Chondrocyte (in vitro differentiated cells): ENCODE measurements around the gene GBF1. TPM values are rescaled to one million over a fixed set of nuclear protein-coding genes. Genes with fewer than 3 reads are reported as not detected.

ENCODE experiments used
- DNase-seq: peaks from one replicate; pipeline ENCODE4 v3.0.0; 2021; ENCODE audit warnings: mixed read lengths, low spot score
- H3K27ac Mint-ChIP-seq: one replicate; pipeline ENCODE4 v1.8.0; 2021; ENCODE audit warnings: mild to moderate bottlenecking, moderate library complexity, mixed read lengths; ENCODE audit not compliant: unreplicated experiment
- H3K27me3 Mint-ChIP-seq: 2 replicates; pipeline ENCODE4 v1.8.0; 2021; ENCODE audit warnings: low read depth, mixed read lengths
- H3K36me3 Mint-ChIP-seq: 2 replicates; pipeline ENCODE4 v1.8.0; 2021; ENCODE audit warnings: low read depth, mixed read lengths
- H3K4me1 Mint-ChIP-seq: 2 replicates; pipeline ENCODE4 v1.8.0; 2021; ENCODE audit warnings: low read depth, mild to moderate bottlenecking, mixed read lengths
- H3K4me3 Mint-ChIP-seq: one replicate; pipeline ENCODE4 v1.8.0; 2021; ENCODE audit warnings: mild to moderate bottlenecking, moderate library complexity, mixed read lengths; ENCODE audit not compliant: unreplicated experiment
- H3K9me3 Mint-ChIP-seq: 2 replicates; pipeline ENCODE4 v1.8.0; 2021; ENCODE audit warnings: low read depth, mixed read lengths
- CTCF ChIP-seq: fragments of 200-600 bp; sonication (generic); IDR thresholded peaks from 2 replicates; pipeline ENCODE4 v1.5.0; 2021; ENCODE audit warnings: antibody characterized with exemption, mild to moderate bottlenecking, moderate library complexity
- total RNA-seq: library from RNA; stranded (reverse); gene quantifications from 3 replicates; pipeline ENCODE4 v1.2.1, GENCODE V29; 2021

Gene GBF1
- total RNA-seq, 1 donor from 2014 or later, result 59.7 TPM

- Mint-ChIP-seq H3K4me1 (peaks cover 8% of the 10 kb centered on the region), H3K4me3 (no peak overlapping the region), H3K27me3 (peaks cover 22% of the 10 kb centered on the region), H3K9me3 (no peaks in the 10 kb centered on the region), H3K36me3 (no peaks in the 10 kb centered on the region), H3K27ac (no peak overlapping the region)
- TF ChIP-seq CTCF, result no peak
- DNase-seq, result no peak
These were observed 10.3 kb upstream of the GBF1 start for GRCh38 chr10:102234888-102235597.

GRCh38 chr10:102235598-102235920 lies 9.8 kb upstream of the GBF1 start:
- Mint-ChIP-seq H3K27me3 (peaks cover 27% of the 10 kb centered on the region), H3K4me3 (no peak overlapping the region), H3K9me3 (no peaks in the 10 kb centered on the region), H3K36me3 (no peaks in the 10 kb centered on the region), H3K4me1 (peaks cover 7% of the 10 kb centered on the region), H3K27ac (no peak overlapping the region)
- DNase-seq, result no peak
- no peak for TF ChIP-seq CTCF

- Mint-ChIP-seq H3K27me3 (peaks cover 27% of the 10 kb centered on the region), H3K27ac (no peak overlapping the region), H3K4me3 (no peak overlapping the region), H3K36me3 (no peaks in the 10 kb centered on the region), H3K9me3 (no peaks in the 10 kb centered on the region), H3K4me1 (peaks cover 10% of the 10 kb centered on the region)
- DNase-seq, result no peak
- TF ChIP-seq CTCF, result no peak
These were observed 9.3 kb upstream of the GBF1 start for GRCh38 chr10:102236006-102236405.

- Mint-ChIP-seq H3K9me3 (no peaks in the 10 kb centered on the region), H3K4me3 (no peak overlapping the region), H3K27ac (no peak overlapping the region), H3K36me3 (no peaks in the 10 kb centered on the region), H3K27me3 (peaks cover 27% of the 10 kb centered on the region), H3K4me1 (peaks cover 18% of the 10 kb centered on the region)
- no peak for TF ChIP-seq CTCF
- DNase-seq, result no peak
These were observed 7.5 kb upstream of the GBF1 start for GRCh38 chr10:102237711-102238252.

- TF ChIP-seq CTCF, result no peak
- Mint-ChIP-seq H3K27me3 (peaks cover 27% of the 10 kb centered on the region), H3K4me3 (peak overlapping the region; percentile 80), H3K4me1 (peaks cover 24% of the 10 kb centered on the region), H3K36me3 (no peaks in the 10 kb centered on the region), H3K27ac (no peak overlapping the region), H3K9me3 (no peaks in the 10 kb centered on the region)
- DNase-seq, result no peak
These were observed 4.8 kb upstream of the GBF1 start for GRCh38 chr10:102240467-102241031.
